ENCODE results near the gene NSMF. TPM values are rescaled to one million over a fixed set of nuclear protein-coding genes. Genes with fewer than 3 reads are reported as not detected.

NSMF gene
- total RNA-seq, 1 donor from 2014 or later: 231 TPM

- no peak overlapping the region for H3K4me3 ChIP-seq
- no peaks in the 10 kb centered on the region for H3K9me3 ChIP-seq
- H3K27me3 ChIP-seq: no peaks in the 10 kb centered on the region
- no peak for DNase-seq (ENCODE audit: low spot score in 2 of 2)
- TF ChIP-seq, protein P1, sequence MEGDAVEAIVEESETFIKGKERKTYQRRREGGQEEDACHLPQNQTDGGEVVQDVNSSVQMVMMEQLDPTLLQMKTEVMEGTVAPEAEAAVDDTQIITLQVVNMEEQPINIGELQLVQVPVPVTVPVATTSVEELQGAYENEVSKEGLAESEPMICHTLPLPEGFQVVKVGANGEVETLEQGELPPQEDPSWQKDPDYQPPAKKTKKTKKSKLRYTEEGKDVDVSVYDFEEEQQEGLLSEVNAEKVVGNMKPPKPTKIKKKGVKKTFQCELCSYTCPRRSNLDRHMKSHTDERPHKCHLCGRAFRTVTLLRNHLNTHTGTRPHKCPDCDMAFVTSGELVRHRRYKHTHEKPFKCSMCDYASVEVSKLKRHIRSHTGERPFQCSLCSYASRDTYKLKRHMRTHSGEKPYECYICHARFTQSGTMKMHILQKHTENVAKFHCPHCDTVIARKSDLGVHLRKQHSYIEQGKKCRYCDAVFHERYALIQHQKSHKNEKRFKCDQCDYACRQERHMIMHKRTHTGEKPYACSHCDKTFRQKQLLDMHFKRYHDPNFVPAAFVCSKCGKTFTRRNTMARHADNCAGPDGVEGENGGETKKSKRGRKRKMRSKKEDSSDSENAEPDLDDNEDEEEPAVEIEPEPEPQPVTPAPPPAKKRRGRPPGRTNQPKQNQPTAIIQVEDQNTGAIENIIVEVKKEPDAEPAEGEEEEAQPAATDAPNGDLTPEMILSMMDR (IDR thresholded peaks at IDR 0.05): no peak
- H3K4me1 ChIP-seq: no peaks in the 10 kb centered on the region
- H3K36me3 ChIP-seq: peaks cover 0 to 24% of the 10 kb centered on the region in 2 donors
- no peak overlapping the region for H3K27ac ChIP-seq
- intact Hi-C loops (cut with DNase I): no loop called here
These were observed 34.4 kb upstream of the NSMF start for GRCh38 chr9:137493364-137494103.

GRCh38 chr9:137492464-137493363 lies 33.6 kb upstream of the NSMF start:
- Histone ChIP-seq H3K4me3 (no peak overlapping the region), H3K9me3 (no peaks in the 10 kb centered on the region), H3K36me3 (peaks cover 0 to 17% of the 10 kb centered on the region in 2 donors), H3K4me1 (no peaks in the 10 kb centered on the region), H3K27ac (no peak overlapping the region), H3K27me3 (no peaks in the 10 kb centered on the region)
- TF ChIP-seq, protein P1 (IDR thresholded peaks at IDR 0.05): no peak
- intact Hi-C loops (cut with DNase I): no loop called here
- DNase-seq (ENCODE audit: low spot score in 2 of 2): no peak

- TF ChIP-seq, protein P1 (IDR thresholded peaks at IDR 0.05): no peak
- H3K27me3 ChIP-seq: no peaks in the 10 kb centered on the region
- no peaks in the 10 kb centered on the region for H3K4me1 ChIP-seq
- H3K4me3 ChIP-seq: no peak overlapping the region
- DNase-seq (ENCODE audit: low spot score in 2 of 2): no peak
- peaks cover 0 to 16% of the 10 kb centered on the region in 2 donors for H3K36me3 ChIP-seq
- intact Hi-C loops (cut with DNase I): no loop called here
- no peak overlapping the region for H3K27ac ChIP-seq
- no peaks in the 10 kb centered on the region for H3K9me3 ChIP-seq
These were observed 32.8 kb upstream of the NSMF start for GRCh38 chr9:137491735-137492432.

DNA sequence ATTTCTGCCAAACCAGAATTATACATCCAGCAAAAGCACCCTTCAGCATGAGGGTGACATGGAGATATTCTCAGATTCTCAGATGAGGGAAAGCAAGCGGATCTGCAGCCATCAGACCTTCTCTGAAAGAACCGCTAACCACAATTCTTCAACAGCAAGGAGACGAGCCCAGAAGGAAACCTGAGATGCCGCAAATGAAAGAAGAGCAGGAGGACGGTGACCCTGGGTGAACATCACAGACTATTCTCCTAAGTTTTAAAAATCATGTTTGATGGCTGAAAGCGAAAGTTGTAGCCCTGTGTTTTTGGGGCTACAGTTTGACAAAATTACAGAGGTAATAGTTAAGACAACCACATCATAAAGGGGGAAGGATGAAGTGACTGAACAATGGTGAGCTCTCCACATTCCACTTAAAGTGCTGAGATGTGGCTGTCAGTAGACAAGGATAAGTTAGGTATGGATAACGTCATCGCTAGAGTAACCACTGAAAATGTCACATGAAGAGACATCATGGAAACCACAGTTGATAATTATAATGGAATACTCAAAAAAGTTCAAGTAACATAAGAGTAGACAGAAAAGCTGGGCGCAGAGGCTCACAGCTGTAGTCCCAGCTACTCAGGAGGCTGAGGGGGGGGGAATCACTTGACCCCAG lies 31.5 kb upstream of the NSMF start:
- peaks cover 0 to 12% of the 10 kb centered on the region in 2 donors for H3K36me3 ChIP-seq
- intact Hi-C loops (cut with DNase I): no loop called here
- TF ChIP-seq, protein P1 (IDR thresholded peaks at IDR 0.05): no peak
- no peaks in the 10 kb centered on the region for H3K4me1 ChIP-seq
- DNase-seq (ENCODE audit: low spot score in 2 of 2): no peak
- H3K27ac ChIP-seq: no peak overlapping the region
- no peaks in the 10 kb centered on the region for H3K9me3 ChIP-seq
- H3K27me3 ChIP-seq: no peaks in the 10 kb centered on the region
- H3K4me3 ChIP-seq: no peak overlapping the region

- Histone ChIP-seq H3K4me3 (no peak overlapping the region), H3K36me3 (peaks cover 0 to 12% of the 10 kb centered on the region in 2 donors), H3K9me3 (no peaks in the 10 kb centered on the region), H3K27ac (no peak overlapping the region), H3K4me1 (no peaks in the 10 kb centered on the region), H3K27me3 (no peaks in the 10 kb centered on the region)
- TF ChIP-seq, protein P1 (IDR thresholded peaks at IDR 0.05): no peak
- intact Hi-C loops (cut with DNase I): no loop called here
- no peak for DNase-seq (ENCODE audit: low spot score in 2 of 2)
These were observed 29.8 kb upstream of the NSMF start for GRCh38 chr9:137488906-137489305.
